SKM-1 (cell line): ENCODE measurements around the gene NFE2L1.
A peak's percentile ranks its signal among the peaks of the same experiment; 100 is the strongest.
"Not testable (repeated sequence)": the region's sequence is repeated elsewhere in the genome, so short reads cannot be mapped to it uniquely, and the experiment has no call there.

Experiments
- DNase-seq: peaks from one replicate; lab custom pipeline; 2025; ENCODE audit not compliant: unreplicated experiment; lab: John Stamatoyannopoulos, UW

The NFE2L1 gene, protein sequence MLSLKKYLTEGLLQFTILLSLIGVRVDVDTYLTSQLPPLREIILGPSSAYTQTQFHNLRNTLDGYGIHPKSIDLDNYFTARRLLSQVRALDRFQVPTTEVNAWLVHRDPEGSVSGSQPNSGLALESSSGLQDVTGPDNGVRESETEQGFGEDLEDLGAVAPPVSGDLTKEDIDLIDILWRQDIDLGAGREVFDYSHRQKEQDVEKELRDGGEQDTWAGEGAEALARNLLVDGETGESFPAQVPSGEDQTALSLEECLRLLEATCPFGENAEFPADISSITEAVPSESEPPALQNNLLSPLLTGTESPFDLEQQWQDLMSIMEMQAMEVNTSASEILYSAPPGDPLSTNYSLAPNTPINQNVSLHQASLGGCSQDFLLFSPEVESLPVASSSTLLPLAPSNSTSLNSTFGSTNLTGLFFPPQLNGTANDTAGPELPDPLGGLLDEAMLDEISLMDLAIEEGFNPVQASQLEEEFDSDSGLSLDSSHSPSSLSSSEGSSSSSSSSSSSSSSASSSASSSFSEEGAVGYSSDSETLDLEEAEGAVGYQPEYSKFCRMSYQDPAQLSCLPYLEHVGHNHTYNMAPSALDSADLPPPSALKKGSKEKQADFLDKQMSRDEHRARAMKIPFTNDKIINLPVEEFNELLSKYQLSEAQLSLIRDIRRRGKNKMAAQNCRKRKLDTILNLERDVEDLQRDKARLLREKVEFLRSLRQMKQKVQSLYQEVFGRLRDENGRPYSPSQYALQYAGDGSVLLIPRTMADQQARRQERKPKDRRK

DNA sequence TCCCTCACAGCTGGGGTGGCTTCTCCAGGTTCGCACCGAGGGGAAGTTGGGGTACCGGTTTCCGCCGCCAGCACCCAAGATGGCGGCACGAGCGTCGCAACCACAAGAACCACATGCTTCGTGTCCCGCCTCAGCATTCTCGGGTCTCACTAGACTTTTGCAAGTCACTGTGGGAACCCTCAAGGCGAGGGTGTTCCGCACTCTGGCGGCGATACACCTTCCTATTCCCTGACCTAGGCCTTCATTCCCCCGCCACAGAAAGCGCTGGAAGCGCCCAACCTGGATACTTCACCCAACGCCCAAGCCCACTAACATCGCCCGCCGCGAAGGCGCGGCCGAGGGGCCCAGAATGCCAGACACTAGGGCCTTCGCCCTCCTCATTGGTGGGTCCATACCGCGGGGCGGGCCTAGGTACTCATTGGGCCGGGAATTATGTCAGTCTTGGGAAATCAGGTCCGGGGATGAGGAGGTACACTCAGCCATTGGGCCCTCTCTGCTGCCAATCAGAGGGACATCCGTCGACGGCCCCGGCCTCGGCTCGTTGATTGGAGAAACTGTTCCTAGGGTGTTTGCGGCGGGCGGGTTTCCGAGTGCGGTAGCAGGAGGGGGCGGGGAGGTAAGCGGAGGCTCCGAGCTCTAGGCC, at the start of gene NFE2L1:
NFE2L1 (plus strand) TSS at position 619 of the 643 bp plus-strand sequence. CDS start 2,760 bp downstream, outside the sequence.
- peak; percentile 99 for DNase-seq

DNA sequence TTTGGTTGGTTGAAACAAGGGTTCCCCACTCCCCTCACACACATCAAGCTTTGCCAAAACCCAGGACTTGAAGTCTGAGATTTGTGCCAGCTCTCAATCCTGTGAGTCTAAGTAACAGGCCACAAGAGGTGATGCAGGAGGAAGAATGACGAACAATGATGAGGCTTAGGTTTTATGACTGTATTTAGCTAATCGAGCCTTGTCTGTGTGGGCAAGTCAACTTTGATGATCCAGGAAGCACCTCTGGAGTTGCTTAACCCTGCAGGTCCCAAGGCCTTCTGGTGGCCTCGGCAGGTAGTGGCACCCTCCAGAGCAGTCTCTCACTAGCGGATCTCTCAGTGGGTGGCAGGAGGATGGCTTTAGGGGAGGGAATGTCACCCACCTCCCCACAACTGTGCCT, 48.6 kb upstream of the NFE2L1 start:
- no peak for DNase-seq

DNA sequence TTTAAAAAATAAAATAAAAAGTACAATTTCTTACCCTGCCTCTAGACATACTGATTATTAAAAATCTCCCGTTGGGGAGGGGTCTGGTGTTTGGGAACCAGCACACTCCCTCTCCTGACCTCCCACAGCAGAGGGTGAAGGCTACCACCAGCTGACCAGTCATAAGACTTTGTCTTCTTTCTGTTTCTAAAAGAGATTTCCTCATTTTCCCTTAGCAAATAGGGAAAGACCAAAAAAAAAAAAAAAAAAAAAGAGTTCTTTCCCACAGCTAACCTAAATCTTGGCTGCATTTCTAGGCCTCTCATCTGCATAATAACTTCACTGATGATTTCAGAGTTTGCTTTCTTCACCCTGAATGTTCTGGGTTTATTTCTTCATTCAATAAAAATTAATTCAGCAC, 47.0 kb upstream of the NFE2L1 start:
- DNase-seq, result no peak

DNA sequence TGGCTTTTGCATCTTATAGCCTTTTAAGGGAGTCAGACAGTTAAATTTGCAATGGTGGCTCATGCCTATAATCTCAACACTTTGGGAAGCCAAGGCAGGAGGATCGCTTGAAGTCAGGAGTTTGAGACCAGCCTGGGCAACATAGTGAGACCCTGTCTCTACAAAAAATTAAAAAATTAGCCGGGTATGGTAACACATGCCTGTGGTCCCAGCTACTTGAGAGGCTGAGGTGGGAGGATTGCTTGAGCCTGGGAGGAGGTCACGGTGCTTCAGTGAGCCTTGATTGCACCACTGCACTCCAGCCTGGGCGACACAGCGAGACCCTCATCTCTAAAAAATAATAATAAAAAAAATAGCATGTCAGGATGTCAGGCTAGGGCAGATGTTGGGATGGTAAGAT, 46.5 kb upstream of the NFE2L1 start:
- not testable (repeated sequence) for DNase-seq

DNA sequence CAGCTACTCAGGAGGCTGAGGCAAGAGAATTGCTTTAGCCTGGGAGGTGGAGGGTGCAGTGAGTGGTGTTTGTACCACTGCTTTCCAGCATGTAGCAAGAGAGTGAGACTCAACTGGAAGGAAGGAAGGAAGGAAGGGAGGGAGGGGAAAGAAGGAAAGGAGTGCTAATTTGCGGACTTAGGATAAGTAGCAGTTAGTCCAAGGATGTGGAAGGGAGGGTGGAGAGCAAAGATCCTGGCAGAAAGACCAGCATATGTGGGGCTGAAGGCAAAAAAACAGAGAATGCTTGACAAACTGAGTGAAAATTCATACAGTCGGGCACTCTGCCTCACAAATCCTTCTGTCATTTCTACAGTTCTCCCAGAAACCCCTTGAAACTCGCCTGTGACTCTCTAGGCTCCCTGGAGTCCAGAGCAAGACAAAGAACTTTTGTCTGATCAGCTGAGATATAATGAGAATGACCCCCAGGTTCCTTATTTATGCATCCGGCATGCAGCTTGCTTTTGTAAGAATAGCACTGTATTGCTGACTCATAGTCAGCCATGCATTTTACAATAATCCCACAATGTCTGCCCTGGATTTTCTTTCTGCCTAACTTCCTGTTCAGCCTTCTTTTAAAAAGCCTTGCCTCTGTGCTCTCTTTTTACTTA, 45.8 kb upstream of the NFE2L1 start:
- peak; percentile 80 for DNase-seq

DNA sequence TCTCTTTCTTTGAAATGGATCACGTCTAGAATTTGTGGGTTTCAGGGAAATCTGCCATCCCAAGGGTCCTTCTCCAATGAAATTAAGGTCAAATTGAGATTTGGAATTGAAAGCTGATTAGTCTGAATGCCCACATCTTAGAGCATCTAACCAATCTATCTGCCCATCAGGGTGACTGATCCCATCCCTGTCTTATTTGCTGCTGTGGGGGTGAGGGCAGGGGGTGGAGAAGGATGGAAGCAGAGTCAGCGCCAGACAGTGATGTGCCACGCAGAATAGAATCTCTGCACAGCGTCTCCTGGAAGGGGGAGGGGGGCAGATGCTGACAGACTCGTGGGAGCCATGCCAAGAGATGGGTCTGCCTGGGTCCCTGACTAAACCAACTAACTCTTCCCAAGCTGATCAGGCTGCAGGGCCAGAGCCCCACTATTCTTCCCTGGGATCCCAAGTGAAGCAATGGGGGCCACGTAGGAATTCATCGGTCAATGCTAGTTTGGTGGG, 45.2 kb upstream of the NFE2L1 start:
- DNase-seq, result no peak

DNA sequence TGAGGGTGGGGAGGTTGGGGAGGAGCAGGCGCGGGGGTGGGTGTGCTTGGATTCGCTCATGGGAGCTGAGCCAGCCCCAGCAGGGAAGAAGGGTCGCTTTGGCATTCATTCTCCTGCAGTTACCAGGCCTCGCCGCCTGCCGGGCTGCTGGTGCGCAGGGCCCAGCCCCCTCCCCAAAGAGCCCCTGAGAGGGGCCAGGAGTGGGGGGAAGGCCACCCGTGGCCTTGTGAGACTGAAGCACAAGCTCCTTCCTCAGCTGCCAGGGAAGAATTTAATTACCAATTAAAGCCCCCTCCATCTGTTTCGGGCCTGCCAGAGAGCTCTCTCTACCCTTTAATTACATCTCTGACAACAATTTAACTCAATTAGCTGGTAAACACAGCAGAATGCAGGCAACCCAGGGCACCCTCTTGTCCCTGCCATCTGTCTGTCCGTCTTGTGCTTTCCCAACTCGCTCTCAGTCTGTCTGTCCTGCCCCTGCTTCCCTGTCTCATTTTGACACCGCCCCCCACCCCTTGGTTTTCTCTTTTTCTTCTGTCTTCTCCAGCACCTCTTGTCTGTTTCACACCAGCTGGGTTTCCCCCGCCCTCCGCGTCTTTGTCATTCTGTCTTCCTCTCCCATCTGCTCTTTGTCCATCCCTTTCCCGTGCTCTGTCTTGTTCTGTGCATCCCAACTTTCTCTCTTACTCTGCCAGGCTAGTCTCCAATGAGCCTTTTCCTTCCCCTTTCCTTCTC, 44.6 kb upstream of the NFE2L1 start:
- DNase-seq, result no peak

DNA sequence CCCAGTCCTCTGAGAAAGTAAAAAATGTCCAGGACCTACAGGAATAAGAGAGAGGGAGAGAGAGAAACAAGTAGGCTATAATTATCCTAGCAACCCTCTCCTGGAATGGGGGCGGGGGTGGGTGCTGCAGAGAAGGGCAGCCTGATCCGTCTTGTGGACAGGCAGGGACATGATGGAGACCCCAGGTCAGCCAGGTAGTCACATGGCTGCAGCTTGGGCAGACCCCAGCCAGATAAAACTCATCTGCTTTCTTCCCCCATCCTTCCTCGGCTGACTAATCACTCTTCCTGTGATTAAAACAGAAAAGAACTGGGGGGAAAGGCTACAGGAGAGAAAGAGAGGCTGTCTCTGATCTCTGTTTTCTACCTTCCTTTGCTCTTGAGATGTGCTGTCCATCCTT, 43.2 kb upstream of the NFE2L1 start:
- no peak for DNase-seq

DNA sequence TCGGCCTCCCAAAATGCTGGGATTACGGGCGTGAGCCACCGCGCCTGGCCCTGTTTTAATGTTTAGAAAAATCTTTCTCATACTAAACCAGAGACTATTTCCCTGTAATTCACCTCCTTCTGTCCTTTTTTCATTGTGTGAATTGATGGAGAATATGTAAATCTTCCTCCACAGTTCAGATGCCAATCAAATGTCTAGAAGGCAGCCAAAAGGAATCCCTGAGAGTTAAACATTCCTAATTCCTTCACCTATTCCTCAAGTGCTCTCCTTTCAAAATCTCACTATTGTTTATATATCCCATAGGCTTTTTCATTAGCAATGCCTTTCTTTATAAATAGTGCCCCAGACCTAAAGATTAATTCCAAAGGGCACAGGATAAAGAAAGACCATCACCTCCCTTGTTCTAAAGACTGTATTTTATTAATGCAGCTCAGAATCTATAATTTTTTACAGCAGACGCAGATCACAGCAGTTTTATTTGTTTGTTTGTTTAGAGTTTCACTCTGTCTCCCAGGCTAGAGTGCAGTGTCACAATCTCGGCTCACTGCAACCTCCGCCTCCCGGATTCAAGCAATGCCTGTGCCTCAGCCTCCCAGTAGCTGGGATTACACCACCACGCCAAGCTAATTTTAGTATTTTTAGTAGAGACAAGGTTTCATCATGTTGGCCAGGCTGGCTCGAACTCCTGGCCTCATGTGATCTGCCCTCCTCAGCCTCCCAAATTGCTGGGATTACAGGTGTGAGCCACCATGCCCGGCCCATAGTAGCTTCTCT, 41.0 kb upstream of the NFE2L1 start:
- DNase-seq, result no peak

DNA sequence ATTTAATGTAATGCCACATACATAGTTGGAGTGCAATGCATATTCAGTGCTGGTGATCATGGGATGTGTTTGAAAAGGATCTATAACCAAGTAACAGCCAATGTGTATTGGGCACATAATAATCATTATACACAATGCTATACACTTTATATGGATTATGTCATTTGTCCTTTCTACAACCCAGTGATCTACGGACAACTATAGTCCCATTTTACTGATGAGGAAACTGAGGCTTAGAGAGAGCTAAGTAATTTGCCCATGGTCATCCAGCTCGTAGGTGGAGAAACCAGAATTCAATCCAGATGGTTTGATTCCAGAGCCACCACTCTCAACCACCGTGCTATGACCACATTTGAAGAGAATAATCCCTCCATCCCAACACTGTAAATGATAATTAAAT, 38.0 kb upstream of the NFE2L1 start:
- no peak for DNase-seq

DNA sequence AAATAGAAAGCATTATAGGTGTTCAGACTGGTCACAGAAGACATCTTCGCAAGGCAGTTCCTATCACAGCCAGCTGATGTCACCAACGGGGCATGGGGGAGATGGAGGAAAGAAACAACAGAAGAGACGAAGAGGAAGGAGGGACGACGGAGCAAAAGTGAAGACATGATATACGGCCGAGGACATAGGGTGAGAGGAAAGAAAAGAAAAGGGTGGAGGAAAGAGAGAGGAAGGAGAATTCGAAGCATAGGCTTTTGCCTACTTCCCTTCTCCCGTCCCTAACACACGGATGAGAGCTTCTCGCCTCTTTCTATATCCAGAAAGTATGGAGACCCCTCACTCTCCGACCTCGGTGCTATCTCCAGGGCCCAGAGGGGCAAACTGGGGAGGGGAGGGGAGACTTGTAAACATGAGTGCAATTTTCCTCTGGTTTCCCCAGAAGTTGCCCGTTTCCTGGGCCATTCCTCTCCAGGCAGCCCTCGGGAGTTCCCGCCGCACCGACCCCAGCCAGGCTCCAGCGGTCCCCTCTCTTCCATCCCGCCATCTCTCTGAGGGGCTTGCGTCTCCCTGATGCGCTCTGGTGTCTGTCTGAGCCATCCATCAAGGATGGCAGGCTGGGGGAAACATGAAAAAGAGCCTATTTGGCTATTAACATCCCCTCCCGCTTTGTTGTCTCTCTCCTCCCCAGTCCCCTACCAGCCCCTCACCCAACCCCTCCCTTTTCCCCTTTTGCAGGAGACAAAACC, 36.6 kb upstream of the NFE2L1 start:
- DNase-seq, result no peak

DNA sequence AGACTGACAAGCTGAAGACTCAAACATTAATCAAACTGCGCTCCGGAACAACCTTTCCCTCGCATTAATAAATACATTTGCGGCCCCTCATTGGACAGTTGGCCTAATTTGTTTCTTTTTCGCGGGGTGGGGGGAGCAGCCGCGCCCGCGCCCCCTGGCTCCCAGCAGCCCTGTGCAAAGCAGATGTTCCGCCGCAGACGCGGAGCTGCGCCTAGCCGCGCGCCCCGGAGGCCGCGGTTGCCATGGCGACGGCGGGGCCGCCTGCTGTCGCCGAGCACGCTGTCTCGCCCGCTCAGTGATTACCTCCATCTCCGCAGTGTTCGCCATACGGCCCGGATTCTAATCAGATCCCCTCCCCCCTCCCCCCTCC, 36.0 kb upstream of the NFE2L1 start:
- no peak for DNase-seq

DNA sequence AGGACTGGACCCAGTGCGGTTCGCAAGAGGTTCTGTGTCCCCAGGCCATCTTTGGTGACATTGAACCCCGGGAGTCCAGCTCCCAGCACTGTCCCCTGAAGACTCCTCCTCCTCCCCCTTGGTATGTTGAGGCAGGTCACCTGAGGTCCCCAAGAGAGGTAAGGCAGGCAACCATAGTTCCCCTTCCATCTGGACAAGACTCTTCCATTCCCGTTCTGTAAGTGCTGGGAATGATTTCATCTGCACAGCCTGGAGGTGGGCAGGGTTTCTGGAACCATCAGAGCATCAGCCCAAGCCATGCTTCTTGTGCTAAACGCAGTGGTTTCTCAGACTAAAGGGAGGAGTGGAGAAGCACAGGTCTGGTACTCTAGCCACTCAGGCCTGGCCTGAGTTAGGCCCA, 35.5 kb upstream of the NFE2L1 start:
- DNase-seq, result no peak

DNA sequence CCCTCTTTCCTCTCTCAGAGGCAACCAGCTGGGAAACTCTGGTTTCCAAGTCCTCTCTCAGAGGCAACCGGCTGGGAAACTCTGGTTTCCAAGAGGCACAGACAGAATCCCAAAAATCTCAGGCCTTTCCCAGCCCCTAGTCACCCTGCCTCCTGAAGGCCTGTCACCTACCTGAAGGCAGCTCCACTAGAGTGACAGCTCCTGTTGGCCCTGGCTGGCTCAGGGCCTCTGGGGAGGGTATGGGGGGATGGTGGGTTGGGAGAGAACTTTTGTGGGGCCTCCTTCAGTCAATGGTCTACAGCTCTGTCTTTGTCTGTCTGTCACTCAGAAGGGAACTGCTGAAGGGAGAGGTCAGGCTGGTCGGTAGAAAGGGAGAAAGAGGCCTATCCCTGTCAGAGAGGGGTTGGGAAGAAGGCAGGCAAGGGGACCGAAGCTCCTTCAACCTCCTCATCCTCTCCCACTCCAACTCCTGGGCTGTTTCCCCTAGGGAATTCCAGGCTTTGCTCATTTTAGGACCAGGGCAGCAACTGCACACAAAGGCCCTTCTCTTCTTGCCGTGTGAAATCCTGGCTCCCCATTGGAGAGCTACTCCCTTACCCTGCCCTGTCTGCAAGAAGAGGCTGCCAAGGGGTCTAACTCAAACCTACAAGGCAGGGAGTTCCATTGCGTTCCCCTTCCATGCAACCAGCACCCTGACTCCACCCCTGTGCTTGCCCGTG, 34.1 kb upstream of the NFE2L1 start:
- no peak for DNase-seq

DNA sequence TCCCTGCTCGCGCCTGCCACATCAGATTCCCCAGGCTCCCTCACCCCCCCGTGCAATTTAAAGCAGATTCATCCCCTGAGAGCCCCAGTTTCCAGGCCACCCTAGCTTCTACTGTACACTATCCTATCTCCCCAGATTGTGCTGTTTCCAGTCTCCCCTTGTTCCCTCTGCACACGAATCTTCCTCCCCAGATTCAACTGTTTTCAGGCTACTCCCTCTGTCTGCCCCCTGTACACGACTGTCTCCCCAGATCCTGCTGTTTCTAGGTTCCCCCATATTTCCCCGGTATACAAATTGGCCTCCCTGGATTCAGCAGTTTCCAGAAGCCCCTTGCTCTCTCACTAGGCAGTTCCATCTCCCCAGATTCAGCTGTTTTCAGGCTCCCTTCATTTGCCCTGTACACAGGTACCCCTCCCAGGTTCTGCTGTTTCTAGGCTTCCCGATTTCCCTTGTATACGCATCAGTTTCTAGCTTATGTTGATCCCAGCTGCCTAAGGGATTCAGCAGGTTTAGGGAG, 33.5 kb upstream of the NFE2L1 start:
- DNase-seq, result no peak

DNA sequence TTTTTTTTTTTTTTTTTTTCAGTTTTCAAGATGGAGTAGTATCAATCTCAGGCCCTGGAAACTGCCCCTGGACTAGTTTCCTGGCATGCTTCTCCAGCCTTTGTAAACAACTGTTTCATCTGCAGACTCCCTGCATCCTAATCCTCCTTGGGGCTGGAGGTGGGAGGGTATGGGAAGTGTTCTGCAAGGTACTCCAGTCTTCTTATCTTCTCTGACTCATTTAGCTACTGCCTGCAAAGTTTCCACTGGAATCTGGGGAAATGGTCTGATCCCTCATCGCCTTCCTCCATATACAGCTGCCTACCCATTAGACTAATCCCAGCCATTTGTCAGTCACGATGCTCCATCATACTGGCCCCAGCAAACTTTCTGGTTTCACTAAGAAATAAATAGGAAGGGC, 32.0 kb upstream of the NFE2L1 start:
- no peak for DNase-seq

DNA sequence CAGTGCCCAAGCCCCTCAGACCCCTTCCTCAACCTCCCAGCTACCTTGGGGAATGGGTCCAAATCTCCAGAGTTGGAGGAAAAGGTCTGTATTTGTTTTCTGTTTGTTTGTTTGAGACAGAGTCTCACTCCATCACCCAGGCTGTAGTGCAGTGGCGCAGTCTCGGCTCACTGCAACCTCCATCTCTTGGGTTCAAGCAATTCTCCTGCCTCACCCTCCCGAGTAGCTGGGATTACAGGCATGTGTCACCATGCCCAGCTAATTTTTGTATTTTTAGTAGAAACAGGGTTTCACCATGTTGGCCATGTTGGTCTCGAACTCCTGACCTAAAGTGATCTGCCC, 30.4 kb upstream of the NFE2L1 start:
- not testable (repeated sequence) for DNase-seq

DNA sequence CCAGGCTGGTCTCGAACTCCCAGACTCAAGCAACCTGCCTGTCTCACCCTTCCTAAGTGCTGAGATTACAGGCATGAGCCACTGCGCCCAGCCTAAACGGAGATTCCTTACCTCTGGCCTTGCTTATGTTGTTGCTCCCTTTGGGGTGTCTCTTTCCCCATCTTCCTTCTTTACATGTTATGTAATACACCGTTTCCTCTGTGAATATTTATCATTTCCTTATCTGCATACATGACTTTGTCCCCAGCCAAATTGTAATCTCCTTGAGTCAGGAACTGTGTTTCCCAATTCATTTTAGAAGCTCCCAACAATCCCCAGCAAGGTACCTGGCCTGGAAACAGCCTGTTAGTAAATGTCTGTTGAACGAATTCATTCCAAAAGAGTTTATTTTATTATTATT, 26.2 kb upstream of the NFE2L1 start:
- DNase-seq, result no peak
